ENCODE measurements around the gene NOP9.
A peak's percentile ranks its signal among the peaks of the same experiment; 100 is the strongest.

Gene NOP9

DNA sequence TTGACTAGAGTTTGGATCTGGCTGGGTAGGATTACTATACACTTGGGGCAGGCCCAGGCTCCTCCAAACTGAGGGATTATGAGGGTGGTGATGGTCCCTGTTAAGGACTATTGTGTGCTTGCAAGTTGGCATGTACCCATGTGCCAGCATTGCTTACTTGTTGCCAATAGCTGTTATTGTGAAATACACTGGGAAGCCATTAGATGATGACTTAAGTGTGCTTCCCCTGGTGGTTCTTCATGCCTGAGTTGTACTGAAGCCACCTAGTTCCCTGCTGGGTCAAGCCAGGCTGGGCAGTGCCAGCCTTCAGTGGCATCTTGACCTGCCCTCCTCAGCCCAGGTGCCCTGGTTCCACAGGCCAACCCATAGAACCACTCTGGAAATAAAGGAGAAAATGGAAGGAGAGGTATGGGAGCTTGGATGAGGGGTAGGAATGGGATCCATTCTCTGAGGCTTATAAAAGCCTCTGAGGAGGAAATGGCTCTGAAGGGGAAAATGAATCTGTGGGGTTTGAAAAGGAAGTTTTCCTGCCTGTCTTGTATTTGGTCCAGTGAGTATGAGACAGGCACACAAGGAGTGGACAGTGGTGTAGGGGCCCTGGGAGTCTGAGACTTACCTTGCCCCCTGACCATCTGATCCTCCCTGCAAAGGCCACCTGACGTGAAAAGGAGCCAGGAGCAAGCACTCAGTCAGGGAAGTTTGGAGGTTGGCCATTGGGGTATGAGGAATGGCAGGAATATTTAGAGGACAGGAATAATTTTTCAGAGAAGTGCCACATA, 12.4 kb downstream of the NOP9 start:
- Histone ChIP-seq H3K9me3 (ENCODE audit: control insufficient read depth, insufficient read depth, low read depth, low read length) (no peaks in the 10 kb centered on the region), H3K27me3 (ENCODE audit: control insufficient read depth, insufficient read depth, low read length) (peaks cover 1% of the 10 kb centered on the region; the same call in 1 of the 2 replicates), H3K27ac (ENCODE audit: low read depth, low read length) (no peak overlapping the region), H3K36me3 (ENCODE audit: control insufficient read depth, insufficient read depth, low read length) (peaks cover 26% of the 10 kb centered on the region), H3K9ac (ENCODE audit: low read length) (no peak overlapping the region), H3K4me3 (ENCODE audit: low read depth, low read length) (no peak overlapping the region), H3K4me1 (ENCODE audit: control insufficient read depth, insufficient read depth, low read length) (peaks cover 10% of the 10 kb centered on the region)

DNA sequence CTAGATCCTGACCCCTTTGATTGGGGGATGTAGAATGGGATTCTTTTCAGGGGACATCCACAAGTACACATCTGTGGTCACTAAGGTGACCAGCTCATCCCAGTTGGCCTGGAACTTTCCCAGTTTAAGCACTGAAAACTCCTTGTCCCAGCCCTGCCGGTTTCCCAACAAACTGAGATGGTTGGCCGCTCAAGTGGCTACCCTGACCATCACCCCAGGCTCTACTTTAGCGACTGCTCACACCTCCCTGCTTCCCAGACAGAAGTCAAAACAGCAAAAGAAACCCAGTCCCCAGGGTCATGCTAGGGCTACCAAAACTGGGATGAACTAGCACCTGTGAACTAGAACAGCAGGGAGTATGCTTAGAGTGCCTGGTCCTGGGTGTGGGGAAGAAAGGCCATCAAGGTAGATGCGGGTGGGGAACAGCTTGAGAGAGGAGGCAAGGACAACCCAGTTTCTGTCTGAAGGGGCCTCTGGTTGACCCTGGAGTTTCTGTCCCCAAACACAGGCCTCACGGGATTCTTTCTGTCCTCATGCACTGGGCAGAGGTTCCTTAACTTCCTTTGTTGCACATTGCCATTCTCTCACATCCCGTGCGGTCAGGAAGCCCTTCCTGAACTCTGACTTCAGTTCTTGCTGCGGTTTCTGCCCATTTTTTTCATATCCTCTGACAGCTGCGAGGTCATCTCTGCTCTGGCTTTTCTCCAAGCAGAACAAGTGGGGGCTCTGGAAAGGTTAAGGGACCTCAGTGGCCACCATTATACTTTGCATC, 13.3 kb downstream of the NOP9 start:
- peaks cover 8% of the 10 kb centered on the region; the same call in 1 of the 2 replicates for H3K27me3 ChIP-seq (ENCODE audit: control insufficient read depth, insufficient read depth, low read length)
- peaks cover 23% of the 10 kb centered on the region; the same call in 1 of the 2 replicates for H3K36me3 ChIP-seq (ENCODE audit: control insufficient read depth, insufficient read depth, low read length)
- no peaks in the 10 kb centered on the region for H3K9me3 ChIP-seq (ENCODE audit: control insufficient read depth, insufficient read depth, low read depth, low read length)
- H3K4me3 ChIP-seq (ENCODE audit: low read depth, low read length), result no peak overlapping the region
- peaks cover 9% of the 10 kb centered on the region for H3K4me1 ChIP-seq (ENCODE audit: control insufficient read depth, insufficient read depth, low read length)
- no peak overlapping the region for H3K27ac ChIP-seq (ENCODE audit: low read depth, low read length)
- no peak overlapping the region for H3K9ac ChIP-seq (ENCODE audit: low read length)

DNA sequence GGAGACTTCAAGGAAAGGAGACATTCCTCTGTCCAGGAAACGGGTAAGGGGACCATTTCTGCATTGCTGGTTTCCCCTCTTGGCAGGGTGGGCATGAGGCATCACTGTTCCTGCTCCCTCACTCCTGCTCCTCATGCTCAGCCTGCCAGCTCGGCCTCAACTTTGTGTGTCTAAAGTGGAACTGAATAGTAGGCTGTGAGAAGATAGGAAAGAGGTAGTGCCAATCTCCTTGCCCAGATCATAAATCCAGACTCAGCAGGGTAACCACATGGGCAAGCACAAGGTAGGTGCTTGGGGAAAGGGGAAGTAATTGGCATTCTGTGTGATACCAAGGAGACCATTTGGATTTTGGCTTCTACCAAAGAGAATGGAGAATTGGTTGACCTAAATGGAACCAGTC, 14.3 kb downstream of the NOP9 start:
- Histone ChIP-seq H3K27ac (ENCODE audit: low read depth, low read length) (no peak overlapping the region), H3K27me3 (ENCODE audit: control insufficient read depth, insufficient read depth, low read length) (peaks cover 11% of the 10 kb centered on the region), H3K4me3 (ENCODE audit: low read depth, low read length) (no peak overlapping the region), H3K36me3 (ENCODE audit: control insufficient read depth, insufficient read depth, low read length) (peaks cover 22% of the 10 kb centered on the region; the same call in 1 of the 2 replicates), H3K9ac (ENCODE audit: low read length) (no peak overlapping the region), H3K9me3 (ENCODE audit: control insufficient read depth, insufficient read depth, low read depth, low read length) (no peaks in the 10 kb centered on the region), H3K4me1 (ENCODE audit: control insufficient read depth, insufficient read depth, low read length) (peaks cover 9% of the 10 kb centered on the region)

DNA sequence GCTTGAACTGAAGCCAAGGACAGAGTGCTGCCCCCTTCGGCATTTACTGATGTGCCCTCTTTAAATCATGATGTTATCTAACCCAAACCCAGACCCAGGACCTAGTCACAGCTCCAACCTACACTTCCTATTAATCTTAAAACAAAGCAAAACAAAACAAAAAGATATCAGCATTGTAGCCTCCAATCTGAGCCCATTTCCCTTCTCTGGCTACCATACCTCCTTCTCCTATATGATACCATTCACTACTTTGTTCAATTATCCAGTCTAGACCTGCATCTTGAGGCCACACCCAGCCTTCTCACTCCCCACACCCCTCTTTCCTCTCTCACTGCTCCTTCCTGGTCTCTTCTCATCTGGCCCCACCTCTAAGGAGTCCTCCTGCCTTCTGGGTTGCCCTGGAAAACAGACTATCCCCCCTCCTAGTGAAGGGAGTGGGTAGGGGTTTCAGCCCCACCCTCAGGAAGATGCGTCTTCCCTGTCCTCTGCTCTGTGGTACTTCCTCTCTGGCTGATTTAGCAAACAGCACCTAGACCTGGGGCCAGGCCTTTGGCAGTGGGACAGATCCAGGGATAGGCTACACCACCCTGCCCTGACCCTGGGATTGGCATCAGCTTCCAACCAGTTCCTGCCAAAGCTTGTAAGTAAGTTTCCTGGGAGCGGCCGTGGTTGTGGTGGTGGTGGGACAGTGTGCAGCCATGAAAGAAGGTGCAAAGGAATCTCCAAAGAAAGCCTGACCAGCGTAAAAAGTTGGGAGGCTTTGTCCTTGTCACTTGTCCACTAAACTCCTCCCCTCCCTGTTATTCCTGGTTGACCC, 14.9 kb downstream of the NOP9 start:
- H3K4me3 ChIP-seq (ENCODE audit: low read depth, low read length), result no peak overlapping the region
- H3K9ac ChIP-seq (ENCODE audit: low read length), result no peak overlapping the region
- H3K9me3 ChIP-seq (ENCODE audit: control insufficient read depth, insufficient read depth, low read depth, low read length), result no peaks in the 10 kb centered on the region
- H3K27me3 ChIP-seq (ENCODE audit: control insufficient read depth, insufficient read depth, low read length), result peaks cover 18% of the 10 kb centered on the region
- peaks cover 9% of the 10 kb centered on the region for H3K4me1 ChIP-seq (ENCODE audit: control insufficient read depth, insufficient read depth, low read length)
- peaks cover 16% of the 10 kb centered on the region; the same call in 1 of the 2 replicates for H3K36me3 ChIP-seq (ENCODE audit: control insufficient read depth, insufficient read depth, low read length)
- H3K27ac ChIP-seq (ENCODE audit: low read depth, low read length), result no peak overlapping the region

DNA sequence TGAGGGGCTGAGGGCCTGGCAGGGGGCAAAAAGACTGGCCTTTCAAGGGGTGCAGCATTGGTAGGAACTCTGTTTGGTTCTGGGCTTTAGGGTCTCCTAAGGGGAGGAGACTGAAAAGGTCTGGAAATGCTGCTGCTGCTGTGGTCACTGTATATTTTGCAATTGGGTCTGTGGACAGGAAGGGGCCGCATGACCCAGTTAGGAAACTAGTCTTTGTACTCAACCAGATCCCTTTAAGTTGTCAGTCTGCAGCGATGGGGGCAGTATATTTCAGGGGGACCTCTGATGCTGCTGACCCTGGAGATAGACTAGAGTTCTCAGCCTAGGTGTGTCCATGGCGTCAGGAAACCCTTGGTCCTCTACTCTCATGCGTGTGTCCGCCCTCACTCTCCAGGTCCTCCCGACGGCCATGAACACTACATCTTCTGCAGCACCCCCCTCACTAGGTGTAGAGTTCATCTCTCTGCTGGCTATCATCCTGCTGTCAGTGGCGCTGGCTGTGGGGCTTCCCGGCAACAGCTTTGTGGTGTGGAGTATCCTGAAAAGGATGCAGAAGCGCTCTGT, 15.7 kb downstream of the NOP9 start:
- Histone ChIP-seq H3K27ac (ENCODE audit: low read depth, low read length) (no peak overlapping the region), H3K9ac (ENCODE audit: low read length) (no peak overlapping the region), H3K9me3 (ENCODE audit: control insufficient read depth, insufficient read depth, low read depth, low read length) (no peaks in the 10 kb centered on the region), H3K36me3 (ENCODE audit: control insufficient read depth, insufficient read depth, low read length) (peaks cover 8% of the 10 kb centered on the region; the same call in 1 of the 2 replicates), H3K27me3 (ENCODE audit: control insufficient read depth, insufficient read depth, low read length) (peaks cover 24% of the 10 kb centered on the region), H3K4me1 (ENCODE audit: control insufficient read depth, insufficient read depth, low read length) (peaks cover 7% of the 10 kb centered on the region), H3K4me3 (ENCODE audit: low read depth, low read length) (no peak overlapping the region)

DNA sequence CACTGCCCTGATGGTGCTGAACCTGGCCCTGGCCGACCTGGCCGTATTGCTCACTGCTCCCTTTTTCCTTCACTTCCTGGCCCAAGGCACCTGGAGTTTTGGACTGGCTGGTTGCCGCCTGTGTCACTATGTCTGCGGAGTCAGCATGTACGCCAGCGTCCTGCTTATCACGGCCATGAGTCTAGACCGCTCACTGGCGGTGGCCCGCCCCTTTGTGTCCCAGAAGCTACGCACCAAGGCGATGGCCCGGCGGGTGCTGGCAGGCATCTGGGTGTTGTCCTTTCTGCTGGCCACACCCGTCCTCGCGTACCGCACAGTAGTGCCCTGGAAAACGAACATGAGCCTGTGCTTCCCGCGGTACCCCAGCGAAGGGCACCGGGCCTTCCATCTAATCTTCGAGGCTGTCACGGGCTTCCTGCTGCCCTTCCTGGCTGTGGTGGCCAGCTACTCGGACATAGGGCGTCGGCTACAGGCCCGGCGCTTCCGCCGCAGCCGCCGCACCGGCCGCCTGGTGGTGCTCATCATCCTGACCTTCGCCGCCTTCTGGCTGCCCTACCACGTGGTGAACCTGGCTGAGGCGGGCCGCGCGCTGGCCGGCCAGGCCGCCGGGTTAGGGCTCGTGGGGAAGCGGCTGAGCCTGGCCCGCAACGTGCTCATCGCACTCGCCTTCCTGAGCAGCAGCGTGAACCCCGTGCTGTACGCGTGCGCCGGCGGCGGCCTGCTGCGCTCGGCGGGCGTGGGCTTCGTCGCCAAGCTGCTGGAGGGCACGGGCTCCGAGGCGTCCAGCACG, 16.4 kb downstream of the NOP9 start:
- H3K9me3 ChIP-seq (ENCODE audit: control insufficient read depth, insufficient read depth, low read depth, low read length), result no peaks in the 10 kb centered on the region
- H3K9ac ChIP-seq (ENCODE audit: low read length), result no peak overlapping the region
- H3K36me3 ChIP-seq (ENCODE audit: control insufficient read depth, insufficient read depth, low read length), result peaks cover 5% of the 10 kb centered on the region; the same call in 1 of the 2 replicates
- no peak overlapping the region for H3K4me3 ChIP-seq (ENCODE audit: low read depth, low read length)
- peaks cover 6% of the 10 kb centered on the region; the same call in 1 of the 2 replicates for H3K4me1 ChIP-seq (ENCODE audit: control insufficient read depth, insufficient read depth, low read length)
- H3K27me3 ChIP-seq (ENCODE audit: control insufficient read depth, insufficient read depth, low read length), result peaks cover 24% of the 10 kb centered on the region
- no peak overlapping the region for H3K27ac ChIP-seq (ENCODE audit: low read depth, low read length)

DNA sequence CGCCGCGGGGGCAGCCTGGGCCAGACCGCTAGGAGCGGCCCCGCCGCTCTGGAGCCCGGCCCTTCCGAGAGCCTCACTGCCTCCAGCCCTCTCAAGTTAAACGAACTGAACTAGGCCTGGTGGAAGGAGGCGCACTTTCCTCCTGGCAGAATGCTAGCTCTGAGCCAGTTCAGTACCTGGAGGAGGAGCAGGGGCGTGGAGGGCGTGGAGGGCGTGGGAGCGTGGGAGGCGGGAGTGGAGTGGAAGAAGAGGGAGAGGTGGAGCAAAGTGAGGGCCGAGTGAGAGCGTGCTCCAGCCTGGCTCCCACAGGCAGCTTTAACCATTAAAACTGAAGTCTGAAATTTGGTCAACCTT, 16.9 kb downstream of the NOP9 start:
- Histone ChIP-seq H3K4me3 (ENCODE audit: low read depth, low read length) (no peak overlapping the region), H3K27me3 (ENCODE audit: control insufficient read depth, insufficient read depth, low read length) (peaks cover 24% of the 10 kb centered on the region), H3K27ac (ENCODE audit: low read depth, low read length) (no peak overlapping the region), H3K4me1 (ENCODE audit: control insufficient read depth, insufficient read depth, low read length) (peaks cover 6% of the 10 kb centered on the region; the same call in 1 of the 2 replicates), H3K36me3 (ENCODE audit: control insufficient read depth, insufficient read depth, low read length) (peaks cover 5% of the 10 kb centered on the region; the same call in 1 of the 2 replicates), H3K9me3 (ENCODE audit: control insufficient read depth, insufficient read depth, low read depth, low read length) (no peaks in the 10 kb centered on the region), H3K9ac (ENCODE audit: low read length) (peak overlapping the region; percentile 20)

DNA sequence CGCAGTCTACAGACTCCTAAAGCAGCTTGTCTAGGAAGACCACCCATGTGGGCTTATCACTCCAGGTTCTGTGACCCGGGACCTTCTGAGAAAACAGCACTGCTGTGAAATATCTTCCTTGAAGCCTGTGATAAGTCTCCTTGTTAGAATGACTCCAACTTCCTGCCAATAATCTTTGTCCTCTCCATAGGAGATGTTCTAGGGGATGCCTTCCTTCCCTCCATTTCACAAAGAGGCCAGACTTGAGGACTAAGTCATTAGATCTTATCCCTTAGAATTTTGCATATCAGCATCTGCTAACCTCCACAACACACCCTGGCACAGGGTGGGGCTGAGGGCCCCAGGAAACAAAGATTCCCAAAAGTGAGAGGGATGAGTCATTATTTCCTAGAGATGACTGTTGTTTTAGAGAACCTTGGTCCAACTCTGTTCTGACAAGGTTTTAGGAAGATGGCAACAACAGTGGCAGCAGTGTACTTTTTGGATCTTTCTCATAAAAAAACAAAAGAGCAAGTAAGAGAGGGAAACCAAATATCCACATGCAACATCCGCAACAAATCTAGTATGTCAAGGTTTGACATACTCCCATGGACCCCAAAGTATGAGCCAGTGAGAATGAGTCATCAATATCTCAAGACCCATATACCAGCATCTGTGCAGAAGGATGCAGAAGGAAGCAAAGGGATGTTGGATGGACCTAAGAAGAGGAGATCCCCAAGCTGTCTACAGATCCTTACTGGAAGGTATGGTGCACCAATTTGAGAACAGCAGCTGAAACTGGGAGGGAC, 17.7 kb downstream of the NOP9 start:
- H3K36me3 ChIP-seq (ENCODE audit: control insufficient read depth, insufficient read depth, low read length), result no peaks in the 10 kb centered on the region
- no peak overlapping the region for H3K27ac ChIP-seq (ENCODE audit: low read depth, low read length)
- H3K9ac ChIP-seq (ENCODE audit: low read length), result no peak overlapping the region
- peaks cover 10% of the 10 kb centered on the region; the same call in 1 of the 2 replicates for H3K4me1 ChIP-seq (ENCODE audit: control insufficient read depth, insufficient read depth, low read length)
- H3K9me3 ChIP-seq (ENCODE audit: control insufficient read depth, insufficient read depth, low read depth, low read length), result no peaks in the 10 kb centered on the region
- H3K4me3 ChIP-seq (ENCODE audit: low read depth, low read length), result no peak overlapping the region
- H3K27me3 ChIP-seq (ENCODE audit: control insufficient read depth, insufficient read depth, low read length), result peaks cover 24% of the 10 kb centered on the region

DNA sequence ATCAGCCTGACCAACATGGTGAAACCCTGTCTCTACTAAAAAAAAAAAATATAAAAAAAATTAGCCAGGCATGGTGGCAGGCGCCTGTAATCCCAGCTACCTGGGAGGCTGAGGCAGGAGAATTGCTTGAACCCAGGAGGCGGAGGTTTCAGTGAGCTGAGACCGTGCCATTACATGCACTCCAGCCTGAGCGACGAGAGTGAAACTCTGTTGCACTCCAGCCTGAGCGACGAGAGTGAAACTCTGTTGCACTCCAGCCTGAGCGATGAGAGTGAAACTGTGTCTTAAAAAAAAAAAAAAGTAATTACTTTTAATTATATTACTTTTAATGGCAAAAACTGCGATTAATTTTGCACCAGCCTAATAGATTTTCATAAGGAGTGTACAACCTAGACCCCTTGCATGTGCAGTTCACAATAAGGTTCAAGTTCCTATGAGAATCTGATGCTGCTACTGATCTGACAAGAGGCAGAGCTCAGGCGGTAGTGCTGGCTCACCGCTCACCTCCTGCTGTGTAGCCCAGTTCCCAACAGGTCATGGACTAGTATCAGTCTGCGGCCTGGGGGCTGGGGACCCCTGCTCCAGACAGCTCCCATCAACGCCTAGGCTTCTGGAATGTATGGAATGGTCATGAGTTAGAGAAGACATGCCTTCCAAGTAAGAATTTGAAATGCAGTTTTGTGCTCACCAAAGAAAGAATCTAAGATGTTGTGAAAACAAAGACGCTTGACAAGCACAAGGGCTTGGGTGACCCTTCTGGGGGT, 21.7 kb downstream of the NOP9 start:
- H3K27ac ChIP-seq (ENCODE audit: low read depth, low read length), result no peak overlapping the region
- H3K9me3 ChIP-seq (ENCODE audit: control insufficient read depth, insufficient read depth, low read depth, low read length), result no peaks in the 10 kb centered on the region
- no peaks in the 10 kb centered on the region for H3K36me3 ChIP-seq (ENCODE audit: control insufficient read depth, insufficient read depth, low read length)
- no peak overlapping the region for H3K4me3 ChIP-seq (ENCODE audit: low read depth, low read length)
- H3K4me1 ChIP-seq (ENCODE audit: control insufficient read depth, insufficient read depth, low read length), result peaks cover 10% of the 10 kb centered on the region; the same call in 1 of the 2 replicates
- peaks cover 30% of the 10 kb centered on the region for H3K27me3 ChIP-seq (ENCODE audit: control insufficient read depth, insufficient read depth, low read length)
- no peak overlapping the region for H3K9ac ChIP-seq (ENCODE audit: low read length)
